A549 (cell line): ENCODE results near the gene NIN.

ENCODE experiments used
- BHLHE40 ChIP-seq: IDR thresholded peaks from 2 replicates; pipeline ENCODE4 v1.6.1; 2012; ENCODE audit warnings: low read depth, low read length, inconsistent platforms
- CTCF ChIP-seq: fragments of >200 bp; sonication (Bioruptor Twin); formaldehyde crosslinking; IDR thresholded peaks from 3 replicates; pipeline ENCODE4 v1.5.1; 2016
- E2F6 ChIP-seq: IDR thresholded peaks from 2 replicates; pipeline ENCODE4 v1.6.1; 2012; ENCODE audit warnings: low read depth, borderline replicate concordance
- ELK1 ChIP-seq: fragments of 150-350 bp; IDR thresholded peaks from 2 replicates; pipeline ENCODE4 v1.6.1; 2014; ENCODE audit warnings: low read depth, mild to moderate bottlenecking, low read length
- EP300 ChIP-seq, 2 experiments: fragments of >200 bp; sonication (Bioruptor Twin); formaldehyde crosslinking; IDR thresholded peaks; 2 replicates in 1 of 2; 3 replicates in 1 of 2; pipeline ENCODE4 v1.6.1; 2016 to 2017
- JUNB ChIP-seq: fragments of >200 bp; sonication (Bioruptor Twin); formaldehyde crosslinking; IDR thresholded peaks from 2 replicates; pipeline ENCODE4 v1.6.1; 2016
- MAZ ChIP-seq: fragments of 150-350 bp; IDR thresholded peaks from 2 replicates; pipeline ENCODE4 v1.6.1; 2014; ENCODE audit warnings: antibody characterized with exemption, low read depth, low read length, borderline replicate concordance
- MYC ChIP-seq: IDR thresholded peaks from 2 replicates; pipeline ENCODE4 v1.6.1; 2012; ENCODE audit warnings: mild to moderate bottlenecking, inconsistent platforms, low read length, improper control_type of control experiment, borderline replicate concordance
- POLR2A ChIP-seq: IDR thresholded peaks from 2 replicates; pipeline ENCODE4 v1.6.1; 2012; ENCODE audit warnings: mild to moderate bottlenecking, low read length
- REST ChIP-seq: fragments of 200-600 bp; sonication (generic); IDR thresholded peaks from 2 replicates; pipeline ENCODE4 v1.6.1; 2016; ENCODE audit warnings: antibody characterized with exemption, mild to moderate bottlenecking, moderate library complexity
- SREBF2 ChIP-seq: fragments of 450-650 bp; IDR thresholded peaks from 2 replicates; pipeline ENCODE4 v1.6.1; 2014; ENCODE audit warnings: mild to moderate bottlenecking, moderate library complexity
- TP53 ChIP-seq: fragments of 250-450 bp; sonication (Bioruptor Pico); IDR thresholded peaks from 2 replicates; pipeline ENCODE4 v1.5.0; 2021; ENCODE audit warnings: mild to moderate bottlenecking, moderate library complexity
- TF ChIP-seq, protein P1 (sequence below): IDR thresholded peaks from 2 replicates; pipeline ENCODE4 v1.6.1; 2012
- TF ChIP-seq, protein P2 (sequence below): IDR thresholded peaks from 2 replicates; pipeline ENCODE4 v1.6.1; 2012

DNA sequence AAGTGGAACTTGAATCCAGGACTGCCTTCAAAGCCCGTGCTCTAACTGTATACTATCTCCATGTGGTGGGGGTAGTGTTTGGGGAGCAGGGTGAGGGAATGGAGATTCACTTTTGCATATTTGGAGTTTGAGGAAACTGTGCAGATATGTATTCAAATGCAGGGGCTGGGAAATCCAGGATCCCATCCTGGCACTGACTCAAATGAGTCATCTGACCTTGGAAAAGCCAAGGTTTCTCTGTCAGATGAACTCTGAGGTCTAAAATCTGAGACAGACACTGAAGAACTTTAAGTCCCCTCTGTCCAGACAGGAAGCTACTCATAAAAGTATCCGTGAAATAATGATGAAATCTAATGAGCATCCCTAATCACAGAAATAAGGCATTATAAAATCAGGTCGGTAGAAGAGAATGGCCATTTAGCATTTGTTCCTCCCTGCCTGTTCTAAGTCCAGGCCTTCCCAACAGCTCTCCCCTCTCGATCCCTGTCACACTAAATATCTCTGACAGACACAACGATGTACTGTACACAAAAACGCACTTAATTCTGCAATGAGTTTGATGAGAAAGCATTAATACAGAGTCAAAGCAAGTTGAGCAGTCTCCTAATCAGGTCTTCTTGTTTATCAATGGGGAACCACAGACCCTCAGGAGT is 14.4 kb downstream of the NIN start:
- TF ChIP-seq CTCF (no peak), MAZ (no peak), POLR2A (no peak), MYC (no peak), JUNB (no peak), ELK1 (no peak), TP53 (CRISPR knock-in tag) (no peak), SREBF2 (no peak), REST (no peak), BHLHE40 (no peak), E2F6 (no peak), EP300 (IDR thresholded peaks at IDR 0.05) (no peak)
- TF ChIP-seq, protein P1, sequence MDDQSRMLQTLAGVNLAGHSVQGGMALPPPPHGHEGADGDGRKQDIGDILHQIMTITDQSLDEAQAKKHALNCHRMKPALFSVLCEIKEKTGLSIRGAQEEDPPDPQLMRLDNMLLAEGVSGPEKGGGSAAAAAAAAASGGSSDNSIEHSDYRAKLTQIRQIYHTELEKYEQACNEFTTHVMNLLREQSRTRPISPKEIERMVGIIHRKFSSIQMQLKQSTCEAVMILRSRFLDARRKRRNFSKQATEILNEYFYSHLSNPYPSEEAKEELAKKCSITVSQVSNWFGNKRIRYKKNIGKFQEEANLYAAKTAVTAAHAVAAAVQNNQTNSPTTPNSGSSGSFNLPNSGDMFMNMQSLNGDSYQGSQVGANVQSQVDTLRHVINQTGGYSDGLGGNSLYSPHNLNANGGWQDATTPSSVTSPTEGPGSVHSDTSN = no peak
- TF ChIP-seq, protein P2, sequence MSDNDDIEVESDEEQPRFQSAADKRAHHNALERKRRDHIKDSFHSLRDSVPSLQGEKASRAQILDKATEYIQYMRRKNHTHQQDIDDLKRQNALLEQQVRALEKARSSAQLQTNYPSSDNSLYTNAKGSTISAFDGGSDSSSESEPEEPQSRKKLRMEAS = no peak
